GM18861 (cell line): ENCODE results near the gene LAMC3.

Experiments
- ATAC-seq: cut with Tn5 transposase; IDR thresholded peaks from one replicate; pipeline ENCODE4 v1.9.1; 2021; ENCODE audit not compliant: unreplicated experiment

LAMC3 gene

DNA sequence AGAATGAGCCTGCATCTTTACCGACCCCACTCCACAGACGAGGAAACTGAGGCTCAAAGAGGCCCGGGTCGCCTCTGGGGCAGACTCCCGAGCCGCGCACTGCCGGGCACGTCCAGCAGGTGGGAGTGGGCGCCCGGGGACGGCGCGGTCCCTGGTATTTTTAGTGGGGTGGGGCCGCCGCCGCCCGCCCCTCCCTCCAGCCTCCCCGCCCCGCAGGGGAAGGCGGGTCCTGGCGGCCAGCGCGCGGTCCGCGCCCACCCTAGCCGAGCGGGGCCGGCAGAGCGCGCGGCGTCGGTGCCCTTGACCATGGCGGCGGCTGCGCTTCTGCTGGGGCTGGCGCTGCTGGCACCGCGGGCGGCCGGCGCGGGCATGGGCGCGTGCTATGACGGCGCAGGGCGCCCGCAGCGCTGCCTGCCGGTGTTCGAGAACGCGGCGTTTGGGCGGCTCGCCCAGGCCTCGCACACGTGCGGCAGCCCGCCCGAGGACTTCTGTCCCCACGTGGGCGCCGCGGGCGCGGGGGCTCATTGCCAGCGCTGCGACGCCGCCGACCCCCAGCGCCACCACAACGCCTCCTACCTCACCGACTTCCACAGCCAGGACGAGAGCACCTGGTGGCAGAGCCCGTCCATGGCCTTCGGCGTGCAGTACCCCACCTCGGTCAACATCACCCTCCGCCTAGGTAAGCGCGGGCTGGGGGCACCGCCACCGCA, at the start of gene LAMC3:
LAMC3 (plus strand) TSS at position 266 of the 710 bp plus-strand sequence; CDS start at position 307, 41 bp downstream.
- ATAC-seq, result no peak

DNA sequence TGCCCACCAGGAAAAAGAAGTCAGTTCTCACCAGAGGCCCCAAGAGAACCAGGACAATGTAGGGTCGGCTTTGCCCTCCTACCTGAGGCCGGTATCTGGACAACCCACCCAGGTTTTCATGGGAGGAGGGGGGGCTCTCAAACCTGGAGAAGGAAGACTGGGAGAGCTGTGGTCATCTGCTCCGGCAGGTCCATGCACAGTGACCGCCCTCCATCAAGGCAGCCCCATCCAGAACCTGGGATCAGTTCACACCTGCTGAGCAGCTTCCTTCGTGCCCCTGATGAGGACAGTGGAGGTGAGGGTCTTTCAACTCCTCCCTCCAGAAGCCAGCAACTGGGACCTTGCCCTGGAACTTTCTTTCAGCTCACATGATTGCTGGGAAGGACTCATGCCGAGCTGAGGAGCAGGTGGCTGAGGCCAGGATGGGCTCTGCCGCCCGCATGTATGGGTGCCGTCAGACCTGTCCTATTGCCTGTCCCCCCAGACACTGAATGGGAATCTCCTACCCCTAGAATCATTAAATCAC, 49.1 kb upstream of the LAMC3 start:
- ATAC-seq, result no peak

- ATAC-seq, result no peak
These were observed 48.2 kb upstream of the LAMC3 start for GRCh38 chr9:130960522-130961378.

- ATAC-seq, result no peak
These were observed 47.3 kb upstream of the LAMC3 start for GRCh38 chr9:130961511-130962300.

DNA sequence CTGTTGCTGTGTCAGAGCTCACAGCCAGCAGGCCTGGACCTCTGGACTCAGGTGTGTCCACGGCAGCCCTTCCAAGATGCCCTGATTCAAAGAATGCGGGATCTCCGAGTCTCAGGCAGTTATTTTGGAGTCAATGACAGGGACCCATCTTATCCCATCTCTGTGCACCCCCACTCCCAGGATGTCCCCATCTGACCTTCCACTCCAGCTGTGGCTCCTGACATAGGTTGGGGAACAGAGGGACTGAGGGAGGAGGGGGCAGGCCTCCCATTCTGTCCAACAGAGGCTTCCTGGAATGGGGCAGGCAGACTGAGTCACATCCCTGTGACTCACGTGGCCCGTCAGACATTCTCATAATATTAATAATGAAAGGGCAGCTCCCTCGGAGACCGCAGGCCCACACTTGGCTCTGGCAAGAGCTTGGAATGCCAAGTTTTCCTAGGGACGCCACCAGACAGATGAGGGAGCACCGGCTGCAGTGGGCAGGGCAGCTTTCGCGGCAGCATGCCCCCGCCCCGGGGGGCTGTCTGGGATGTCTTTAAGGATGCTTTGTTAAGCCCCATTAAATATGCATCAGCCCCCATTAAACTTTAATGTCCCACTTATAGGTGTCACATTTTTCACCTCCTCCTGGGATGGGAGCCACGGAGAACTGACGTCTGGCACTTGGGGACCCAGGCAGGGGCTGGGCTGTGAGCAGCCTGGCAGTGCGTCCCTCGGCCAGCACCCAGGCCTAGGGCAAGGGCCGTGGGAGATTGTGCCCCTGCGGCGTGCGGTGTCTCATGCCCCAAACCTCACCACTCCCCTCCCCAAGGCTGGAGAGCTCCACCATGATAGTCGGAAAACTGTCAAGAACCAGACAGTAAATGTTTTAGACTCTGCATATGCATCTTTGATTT, 46.3 kb upstream of the LAMC3 start:
- ATAC-seq, result no peak

- ATAC-seq, result no peak
These were observed 45.6 kb upstream of the LAMC3 start for GRCh38 chr9:130963337-130963908.

- no peak for ATAC-seq
These were observed 45.1 kb upstream of the LAMC3 start for GRCh38 chr9:130963916-130964315.

- ATAC-seq, result no peak
These were observed 43.3 kb upstream of the LAMC3 start for GRCh38 chr9:130965680-130966079.

DNA sequence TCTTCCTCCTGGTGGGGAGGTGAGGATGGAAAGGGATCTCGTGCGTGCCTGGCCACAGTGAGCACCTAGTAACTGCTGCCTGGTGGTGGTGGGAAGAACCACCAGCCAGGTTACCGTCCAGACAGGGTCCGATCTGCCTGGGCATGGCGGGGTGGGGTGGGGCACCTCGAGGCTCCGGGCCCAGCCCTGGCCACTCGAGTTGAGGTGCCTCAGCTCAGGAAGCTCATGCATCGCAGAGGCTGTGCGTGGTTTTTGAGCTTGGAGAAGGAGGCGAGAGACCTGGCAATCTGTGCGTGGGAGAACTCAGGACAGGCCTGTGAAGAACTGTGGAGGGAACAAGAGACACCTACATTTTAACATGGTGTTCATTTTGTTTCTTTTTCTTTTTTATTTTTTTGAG, 38.9 kb upstream of the LAMC3 start:
- ATAC-seq, result no peak

DNA sequence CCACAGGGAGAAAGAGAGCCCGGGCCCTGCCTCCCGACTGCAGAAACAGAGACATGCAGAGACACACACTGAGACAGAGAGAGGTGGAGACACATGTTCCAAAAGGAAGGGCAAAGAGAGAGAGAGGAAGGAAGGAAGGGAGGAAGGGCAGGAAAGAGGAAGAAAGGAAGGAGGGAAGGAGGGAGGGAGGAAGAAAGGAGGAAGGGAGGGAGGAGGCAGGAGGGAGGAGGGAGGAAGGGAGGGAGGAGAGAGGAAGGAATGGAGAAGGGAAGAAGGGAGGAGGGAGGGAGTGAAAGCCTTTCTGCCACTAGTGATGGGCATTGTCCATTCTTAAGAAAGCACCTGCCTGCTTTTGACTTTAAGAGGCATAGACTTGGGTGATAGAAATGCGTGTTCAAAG, 38.1 kb upstream of the LAMC3 start:
- ATAC-seq, result no peak

DNA sequence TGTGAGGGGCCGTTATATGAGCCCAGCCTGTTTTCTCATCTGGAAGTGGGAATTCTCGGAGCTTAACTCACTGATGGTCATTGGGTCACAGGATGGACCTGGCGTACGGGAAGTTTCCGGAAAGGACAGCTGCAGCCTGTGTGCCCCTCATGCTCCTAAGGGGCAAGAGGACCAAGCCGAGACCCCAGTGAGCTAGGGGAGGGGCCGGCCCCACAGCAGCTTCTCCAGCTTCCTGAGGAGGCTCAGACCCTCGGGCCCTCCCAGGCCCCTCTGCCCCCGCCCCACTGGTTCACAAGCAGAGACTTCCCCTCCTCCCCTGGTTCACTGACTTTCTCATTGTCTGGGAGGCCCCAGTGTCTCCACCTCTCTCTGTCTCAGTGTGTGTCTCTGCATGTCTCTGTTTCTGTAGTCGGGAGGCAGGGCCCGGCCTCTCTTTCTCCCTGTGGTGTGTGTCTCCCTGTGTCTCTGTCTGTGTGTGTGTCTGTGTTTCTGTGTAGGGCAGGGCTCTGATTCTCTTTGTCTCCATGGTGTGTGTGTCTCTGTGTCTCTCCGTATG, 37.6 kb upstream of the LAMC3 start:
- ATAC-seq, result no peak

- ATAC-seq, result no peak
These were observed 36.6 kb upstream of the LAMC3 start for GRCh38 chr9:130972277-130972956.

GRCh38 chr9:130972957-130973685, 35.9 kb upstream of the LAMC3 start:
- no peak for ATAC-seq

DNA sequence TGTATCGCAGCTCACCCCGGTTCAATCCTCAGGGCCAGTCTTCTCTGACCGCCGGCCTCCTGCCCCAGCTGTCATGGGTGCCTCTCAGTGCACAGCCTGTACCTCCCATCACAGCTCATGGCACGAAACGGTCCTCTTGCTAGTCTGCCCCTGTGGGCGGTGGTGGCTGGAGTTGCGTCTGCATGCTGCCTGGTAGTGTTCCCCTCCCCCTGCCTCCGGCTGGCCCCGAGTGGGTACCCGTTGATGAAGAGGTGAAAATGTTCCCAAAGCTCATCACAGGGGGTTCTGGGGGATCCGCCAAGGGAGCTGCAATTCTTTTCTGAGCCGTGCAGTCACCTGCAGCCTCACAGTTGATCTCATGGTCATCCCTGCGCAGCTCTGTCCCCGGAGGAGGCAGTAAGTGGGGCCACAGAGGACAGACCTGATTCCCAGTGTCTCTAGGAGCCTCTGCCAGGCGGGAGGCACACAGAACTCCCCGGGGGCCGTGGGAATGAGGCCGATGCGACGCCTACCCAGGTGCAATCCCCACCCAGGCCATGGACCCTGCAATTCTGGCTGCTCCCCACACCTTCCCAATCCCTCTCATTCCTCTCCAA, 35.2 kb upstream of the LAMC3 start:
- no peak for ATAC-seq

GRCh38 chr9:130974697-130975096, 34.3 kb upstream of the LAMC3 start:
- no peak for ATAC-seq

GRCh38 chr9:130975156-130975555, 33.8 kb upstream of the LAMC3 start:
- no peak for ATAC-seq

- ATAC-seq, result no peak
These were observed 32.8 kb upstream of the LAMC3 start for GRCh38 chr9:130975932-130976841.
